ENCODE measurements around the gene LIMS1.
"Not testable (repeated sequence)": the region's sequence is repeated elsewhere in the genome, so short reads cannot be mapped to it uniquely, and the experiment has no call there.

GRCh38 chr2:108676522-108676921 is 142.3 kb downstream of the LIMS1 start:
- not testable (repeated sequence) for TF ChIP-seq CTCF, EZH2, EZH2phosphoT487 (IDR thresholded peaks at IDR 0.05)
